Retinal pigment epithelial cell (primary cell): Measurements from ENCODE around the gene SLC9A3.

Source experiments
- DNase-seq: peaks from one replicate; pipeline ENCODE4 v3.0.0-alpha.2; 2010; ENCODE audit warnings: low read depth
- H3K4me3 ChIP-seq: 2 replicates; pipeline ENCODE4 v1.5.1; 2011; ENCODE audit warnings: mild to moderate bottlenecking, low read length, control low read depth, moderate library complexity
- TF ChIP-seq, protein P1 (sequence below): conservative IDR thresholded peaks from 2 replicates; pipeline ENCODE4 v1.5.1; 2011; ENCODE audit warnings: low read depth, low read length, control low read depth, inconsistent platforms

SLC9A3 gene

DNA sequence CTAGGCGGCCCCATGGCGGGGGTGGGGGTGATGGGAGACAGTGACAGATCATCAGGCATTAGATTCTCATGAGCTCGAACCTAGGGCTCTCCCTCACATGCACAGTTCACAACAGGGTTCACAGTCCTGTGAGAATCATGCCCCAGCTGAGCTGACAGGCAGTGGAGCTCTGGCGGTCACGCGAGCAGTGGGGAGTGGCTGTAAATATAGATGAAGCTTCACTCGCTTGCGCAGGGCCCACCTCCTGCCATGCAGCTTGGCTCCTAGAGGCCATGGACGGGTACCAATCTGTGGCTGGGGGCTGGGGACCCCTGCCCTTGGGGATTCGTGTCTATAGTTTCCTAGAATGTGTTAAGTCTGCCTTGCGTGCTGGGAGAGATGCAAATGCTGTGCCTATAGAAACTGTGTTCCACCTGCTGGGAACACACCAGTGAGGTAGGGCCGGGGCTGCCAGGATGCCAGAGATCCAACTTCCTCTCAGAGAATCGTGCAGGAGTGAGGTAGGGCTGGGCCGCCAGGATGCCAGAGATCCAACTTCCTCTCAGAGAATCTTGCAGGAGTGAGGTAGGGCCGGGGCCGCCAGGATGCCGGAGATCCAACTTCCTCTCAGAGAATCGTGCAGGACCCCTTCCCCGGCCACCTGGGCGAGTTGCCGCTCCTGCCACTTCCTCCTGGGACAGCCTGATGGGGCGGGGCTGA, 95.3 kb downstream of the SLC9A3 start:
- TF ChIP-seq, protein P1, sequence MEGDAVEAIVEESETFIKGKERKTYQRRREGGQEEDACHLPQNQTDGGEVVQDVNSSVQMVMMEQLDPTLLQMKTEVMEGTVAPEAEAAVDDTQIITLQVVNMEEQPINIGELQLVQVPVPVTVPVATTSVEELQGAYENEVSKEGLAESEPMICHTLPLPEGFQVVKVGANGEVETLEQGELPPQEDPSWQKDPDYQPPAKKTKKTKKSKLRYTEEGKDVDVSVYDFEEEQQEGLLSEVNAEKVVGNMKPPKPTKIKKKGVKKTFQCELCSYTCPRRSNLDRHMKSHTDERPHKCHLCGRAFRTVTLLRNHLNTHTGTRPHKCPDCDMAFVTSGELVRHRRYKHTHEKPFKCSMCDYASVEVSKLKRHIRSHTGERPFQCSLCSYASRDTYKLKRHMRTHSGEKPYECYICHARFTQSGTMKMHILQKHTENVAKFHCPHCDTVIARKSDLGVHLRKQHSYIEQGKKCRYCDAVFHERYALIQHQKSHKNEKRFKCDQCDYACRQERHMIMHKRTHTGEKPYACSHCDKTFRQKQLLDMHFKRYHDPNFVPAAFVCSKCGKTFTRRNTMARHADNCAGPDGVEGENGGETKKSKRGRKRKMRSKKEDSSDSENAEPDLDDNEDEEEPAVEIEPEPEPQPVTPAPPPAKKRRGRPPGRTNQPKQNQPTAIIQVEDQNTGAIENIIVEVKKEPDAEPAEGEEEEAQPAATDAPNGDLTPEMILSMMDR = no peak
- no peak overlapping the region for H3K4me3 ChIP-seq
- no peak for DNase-seq

- no peak for DNase-seq
- TF ChIP-seq, protein P1 = no peak
- no peak overlapping the region for H3K4me3 ChIP-seq
Measured at GRCh38 chr5:428219-428618, 96.0 kb downstream of the SLC9A3 start.

DNA sequence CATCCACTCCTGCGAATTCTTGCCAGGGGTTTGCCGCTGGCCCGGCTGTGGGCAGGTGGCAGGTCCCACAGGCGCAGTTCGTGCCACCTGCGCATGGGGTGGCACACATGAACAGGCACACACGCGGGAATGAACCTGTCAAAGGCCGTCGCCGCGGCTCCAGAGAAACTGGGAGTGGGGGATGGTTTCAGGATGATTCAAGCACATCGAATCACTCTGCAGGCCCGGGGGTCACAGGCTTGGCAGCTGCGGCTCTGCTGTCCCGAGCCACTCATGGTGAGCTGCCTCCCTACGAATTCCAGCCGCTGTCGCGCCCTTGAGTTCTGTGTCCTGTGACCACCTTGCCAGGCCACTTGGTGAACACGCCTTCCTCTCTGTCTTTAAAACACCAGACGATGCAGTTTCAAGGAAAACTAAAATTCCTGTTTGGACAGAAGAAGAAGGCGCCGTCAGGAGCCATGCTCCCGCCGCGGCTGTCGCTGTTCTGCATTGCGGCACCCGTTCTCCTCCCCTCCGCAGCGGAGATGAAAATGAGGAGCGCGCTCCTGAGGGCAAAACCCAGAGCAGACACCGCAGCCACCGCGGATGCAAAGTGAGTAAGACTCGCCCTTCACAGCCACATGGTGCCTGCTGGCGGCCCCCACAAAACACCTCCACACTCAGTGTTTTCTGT, 96.7 kb downstream of the SLC9A3 start:
- TF ChIP-seq, protein P1 = no peak
- H3K4me3 ChIP-seq = no peak overlapping the region
- DNase-seq = no peak

DNA sequence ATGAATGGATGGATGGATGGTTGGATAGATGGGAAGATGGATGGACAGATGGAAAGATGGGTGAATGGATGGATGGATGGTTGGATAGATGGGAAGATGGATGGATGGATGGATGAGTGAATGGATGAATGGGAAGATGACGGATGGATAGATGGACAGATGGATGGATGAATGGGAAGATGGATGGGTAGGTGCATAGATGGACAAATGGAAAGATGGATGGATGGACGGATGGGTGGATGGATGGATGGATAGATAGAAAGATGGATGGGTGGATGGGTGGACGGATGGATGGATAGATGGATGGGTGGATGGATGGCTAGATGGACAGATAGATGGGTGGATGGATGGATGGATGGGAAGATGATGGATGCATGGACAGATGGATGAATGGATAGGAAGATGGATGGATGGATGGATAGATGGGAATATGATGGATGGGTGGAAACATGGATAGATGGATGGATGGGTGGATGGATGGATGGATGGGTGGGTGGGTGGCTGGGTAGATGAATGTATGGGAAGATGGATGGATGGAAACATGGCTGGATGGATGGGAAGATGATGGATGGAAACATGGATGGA, 97.8 kb downstream of the SLC9A3 start:
- no peak for DNase-seq
- H3K4me3 ChIP-seq = no peak overlapping the region
- TF ChIP-seq, protein P1 = no peak

GRCh38 chr5:425714-426113, 98.5 kb downstream of the SLC9A3 start:
- H3K4me3 ChIP-seq = no peak overlapping the region
- TF ChIP-seq, protein P1 = peak; percentile 31
- no peak for DNase-seq

GRCh38 chr5:424301-425110, 99.7 kb downstream of the SLC9A3 start:
- no peak overlapping the region for H3K4me3 ChIP-seq
- TF ChIP-seq, protein P1 = no peak
- DNase-seq = no peak
